ENCODE data around the gene NUP210. TPM values are rescaled to one million over a fixed set of nuclear protein-coding genes. Genes with fewer than 3 reads are reported as not detected.

Gene NUP210
- total and polyA plus RNA-seq, 2 donors (not counting 3 experiments of a cell fraction or from before 2014, with no cell fraction given): 0.14 to 0.84 TPM

DNA sequence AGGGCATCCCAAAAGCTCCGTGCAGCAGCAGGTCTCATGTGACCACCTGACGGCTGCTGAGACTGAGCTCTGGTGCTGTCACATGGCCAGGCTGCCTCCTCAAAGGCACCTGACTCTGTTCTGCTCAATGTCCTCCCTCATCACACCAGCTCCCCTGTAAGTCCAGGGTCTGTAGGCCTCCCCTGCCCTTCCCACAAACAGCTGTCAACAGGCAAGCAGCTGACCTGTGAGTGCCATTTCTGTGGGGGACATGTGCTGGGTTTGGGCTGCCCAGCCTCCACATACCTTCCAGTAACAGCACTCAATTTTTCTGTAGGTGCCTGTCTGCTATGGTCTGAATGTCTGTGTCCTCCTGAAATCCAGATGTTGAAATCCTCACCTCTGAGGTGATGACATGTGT, 11.2 kb downstream of the NUP210 start:
- no peak overlapping the region for H2AFZ ChIP-seq (ENCODE audit: low read depth, low read length)
- BruUV-seq (replicated peaks): no TSS peak
- intact Hi-C loops (cut with micrococcal nuclease): no loop called here
- H3K79me2 ChIP-seq (ENCODE audit: control insufficient read depth, insufficient read depth, low read length): no peaks in the 10 kb centered on the region
- no peaks in the 10 kb centered on the region for H3K9me1 ChIP-seq (replicated peaks; ENCODE audit: control insufficient read depth, extremely low read depth, insufficient read depth, low read length)
- H3K4me3 ChIP-seq (replicated peaks in 1 of 3; ENCODE audit: insufficient read depth in 1 of 3, low read depth in 1 of 3, low read length in 3 of 3): no peak overlapping the region
- H3K4me2 ChIP-seq (ENCODE audit: insufficient read depth, low read length): no peak overlapping the region
- no peaks in the 10 kb centered on the region for H3K4me1 ChIP-seq (ENCODE audit: control insufficient read depth, extremely low read depth, insufficient read depth, low read length)
- H3K27me3 ChIP-seq (ENCODE audit: control insufficient read depth in 2 of 2, insufficient read depth in 2 of 2, low read length in 2 of 2): no peaks in the 10 kb centered on the region
- DNase-seq (ENCODE audit: low read depth, low spot score): no peak
- no peaks in the 10 kb centered on the region for H3K36me3 ChIP-seq (ENCODE audit: control insufficient read depth in 2 of 2, extremely low read depth in 1 of 2, insufficient read depth in 2 of 2, low read length in 2 of 2)
- ChIA-PET CTCF (no interaction called here), POLR2A (no interaction called here)
- H3K9me3 ChIP-seq (replicated peaks; ENCODE audit: control insufficient read depth, insufficient read depth, low read length): no peaks in the 10 kb centered on the region
- H3K9ac ChIP-seq (replicated peaks; ENCODE audit: extremely low read depth, insufficient read depth, low read length): no peak overlapping the region
- no peaks in the 10 kb centered on the region for H4K20me1 ChIP-seq (replicated peaks; ENCODE audit: control insufficient read depth, extremely low read depth, insufficient read depth, low read length)
- TF ChIP-seq, protein P1, sequence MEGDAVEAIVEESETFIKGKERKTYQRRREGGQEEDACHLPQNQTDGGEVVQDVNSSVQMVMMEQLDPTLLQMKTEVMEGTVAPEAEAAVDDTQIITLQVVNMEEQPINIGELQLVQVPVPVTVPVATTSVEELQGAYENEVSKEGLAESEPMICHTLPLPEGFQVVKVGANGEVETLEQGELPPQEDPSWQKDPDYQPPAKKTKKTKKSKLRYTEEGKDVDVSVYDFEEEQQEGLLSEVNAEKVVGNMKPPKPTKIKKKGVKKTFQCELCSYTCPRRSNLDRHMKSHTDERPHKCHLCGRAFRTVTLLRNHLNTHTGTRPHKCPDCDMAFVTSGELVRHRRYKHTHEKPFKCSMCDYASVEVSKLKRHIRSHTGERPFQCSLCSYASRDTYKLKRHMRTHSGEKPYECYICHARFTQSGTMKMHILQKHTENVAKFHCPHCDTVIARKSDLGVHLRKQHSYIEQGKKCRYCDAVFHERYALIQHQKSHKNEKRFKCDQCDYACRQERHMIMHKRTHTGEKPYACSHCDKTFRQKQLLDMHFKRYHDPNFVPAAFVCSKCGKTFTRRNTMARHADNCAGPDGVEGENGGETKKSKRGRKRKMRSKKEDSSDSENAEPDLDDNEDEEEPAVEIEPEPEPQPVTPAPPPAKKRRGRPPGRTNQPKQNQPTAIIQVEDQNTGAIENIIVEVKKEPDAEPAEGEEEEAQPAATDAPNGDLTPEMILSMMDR (IDR thresholded peaks at IDR 0.05; ENCODE audit: extremely low read depth in 1 of 2, insufficient read depth in 1 of 2, low read depth in 1 of 2, low read length in 2 of 2): no peak
- TF ChIP-seq FOS (IDR thresholded peaks at IDR 0.05; ENCODE audit: borderline replicate concordance, insufficient read depth, low read length) (no peak), EZH2 (IDR thresholded peaks at IDR 0.05; ENCODE audit: borderline replicate concordance, low read depth, low read length, severe bottlenecking) (no peak), GATA2 (IDR thresholded peaks at IDR 0.05; ENCODE audit: insufficient read depth, insufficient read length, low read depth, low read length) (no peak), MYC (IDR thresholded peaks at IDR 0.05; ENCODE audit: low read depth, low read length) (no peak)
- TF ChIP-seq, protein P2, sequence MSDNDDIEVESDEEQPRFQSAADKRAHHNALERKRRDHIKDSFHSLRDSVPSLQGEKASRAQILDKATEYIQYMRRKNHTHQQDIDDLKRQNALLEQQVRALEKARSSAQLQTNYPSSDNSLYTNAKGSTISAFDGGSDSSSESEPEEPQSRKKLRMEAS (IDR thresholded peaks at IDR 0.05; ENCODE audit: insufficient read depth, insufficient read length): no peak
- no peak overlapping the region for H3K27ac ChIP-seq (ENCODE audit: insufficient read depth, low read depth, low read length)
- FAIRE-seq: no peak
- dilution Hi-C loops (cut with MboI; ENCODE audit: extremely low pct_ligation_motif_present, low sequenced_read_pairs): no loop called here

All from endothelial cell of umbilical vein (primary cell).